HEK293T (cell line): Measurements from ENCODE around the gene GRIN3B.

Experiments used
- CTCF ChIA-PET: fragments of 350-600 bp; formaldehyde crosslinking; extraction: SDS; loops from one replicate; lab custom pipeline; 2021; ENCODE audit warnings: antibody characterized with exemption, inconsistent platforms; lab: Yijun Ruan, JAX
- POLR2A ChIA-PET: fragments of 350-600 bp; formaldehyde crosslinking; extraction: SDS; loops from one replicate; lab custom pipeline; 2020; ENCODE audit warnings: antibody characterized with exemption, inconsistent platforms; lab: Yijun Ruan, JAX
- DNase-seq: peaks from one replicate; pipeline ENCODE4 v3.0.0; 2012; ENCODE audit warnings: mixed read lengths; ENCODE audit errors: extremely low spot score
- ARNT ChIP-seq: fragments of 450-650 bp; IDR thresholded peaks from 2 replicates; pipeline ENCODE4 v1.6.1; 2017; ENCODE audit warnings: mild to moderate bottlenecking
- BHLHE40 ChIP-seq: fragments of 450-650 bp; IDR thresholded peaks from 2 replicates; pipeline ENCODE4 v1.6.1; 2016; ENCODE audit warnings: mild to moderate bottlenecking, moderate library complexity, borderline replicate concordance
- CTBP1 ChIP-seq: fragments of 450-650 bp; IDR thresholded peaks from 2 replicates; pipeline ENCODE4 v1.6.1; 2016; ENCODE audit warnings: borderline replicate concordance
- ELF4 ChIP-seq: fragments of 450-650 bp; IDR thresholded peaks from 2 replicates; pipeline ENCODE4 v1.6.1; 2017; ENCODE audit warnings: antibody characterized with exemption
- FOXA1 ChIP-seq: fragments of 450-650 bp; IDR thresholded peaks from 2 replicates; pipeline ENCODE4 v1.6.1; 2016; ENCODE audit warnings: mild to moderate bottlenecking
- FOXK2 ChIP-seq: fragments of 450-650 bp; IDR thresholded peaks from 2 replicates; pipeline ENCODE4 v1.6.1; 2016; ENCODE audit warnings: mild to moderate bottlenecking
- FOXM1 ChIP-seq: fragments of 450-650 bp; IDR thresholded peaks from 2 replicates; pipeline ENCODE4 v1.6.1; 2017; ENCODE audit warnings: mild to moderate bottlenecking, borderline replicate concordance
- HDGF ChIP-seq: fragments of 450-650 bp; IDR thresholded peaks from 2 replicates; pipeline ENCODE4 v1.6.1; 2017; ENCODE audit warnings: antibody characterized with exemption, borderline replicate concordance
- L3MBTL2 ChIP-seq: fragments of 450-650 bp; conservative IDR thresholded peaks from 2 replicates; pipeline ENCODE4 v1.6.1; 2016; ENCODE audit warnings: mild to moderate bottlenecking
- LEF1 ChIP-seq: fragments of 450-650 bp; IDR thresholded peaks from 2 replicates; pipeline ENCODE4 v1.6.1; 2017; ENCODE audit warnings: mild to moderate bottlenecking, borderline replicate concordance
- NFRKB ChIP-seq: fragments of 450-650 bp; IDR thresholded peaks from 2 replicates; pipeline ENCODE4 v1.6.1; 2016; ENCODE audit warnings: mild to moderate bottlenecking, moderate library complexity
- PKNOX1 ChIP-seq: fragments of 450-650 bp; IDR thresholded peaks from 2 replicates; pipeline ENCODE4 v1.6.1; 2016
- SP1 ChIP-seq: fragments of 450-650 bp; IDR thresholded peaks from 2 replicates; pipeline ENCODE4 v1.6.1; 2017
- SUZ12 ChIP-seq: fragments of 450-650 bp; IDR thresholded peaks from 2 replicates; pipeline ENCODE4 v1.6.1; 2016; ENCODE audit warnings: mild to moderate bottlenecking
- TARDBP ChIP-seq: fragments of 450-650 bp; IDR thresholded peaks from 2 replicates; pipeline ENCODE4 v1.6.1; 2016
- ZNF384 ChIP-seq: fragments of 450-650 bp; IDR thresholded peaks from 2 replicates; pipeline ENCODE4 v1.6.1; 2016

GRIN3B gene

GRCh38 chr19:1046117-1046626, 46.0 kb downstream of the GRIN3B start:
- ChIA-PET POLR2A (interaction anchor here (2.1 kb wide), 1 partner anchor 223 kb away, joined by 12 read pairs; the partner anchor contains the start of gene CIRBP), CTCF (no interaction called here)
- TF ChIP-seq FOXA1, result no peak
- no peak for TF ChIP-seq ARNT
- TF ChIP-seq TARDBP, result no peak
- TF ChIP-seq CTBP1, result no peak
- no peak for TF ChIP-seq L3MBTL2
- TF ChIP-seq ZNF384, result no peak
- no peak for TF ChIP-seq FOXK2
- TF ChIP-seq SUZ12, result no peak
- no peak for TF ChIP-seq HDGF
- no peak for TF ChIP-seq FOXM1
- TF ChIP-seq BHLHE40, result no peak
- no peak for TF ChIP-seq NFRKB
- no peak for TF ChIP-seq LEF1
- no peak for TF ChIP-seq ELF4
- no peak for TF ChIP-seq PKNOX1
- DNase-seq, result no peak

- CTCF ChIA-PET, result no interaction called here
- DNase-seq, result no peak
- no peak for TF ChIP-seq HDGF
- TF ChIP-seq TARDBP, result no peak
- no peak for TF ChIP-seq FOXA1
- TF ChIP-seq SUZ12, result no peak
- no peak for TF ChIP-seq BHLHE40
- TF ChIP-seq CTBP1, result no peak
- no peak for TF ChIP-seq ARNT
- no peak for TF ChIP-seq PKNOX1
- no peak for TF ChIP-seq SP1
- TF ChIP-seq NFRKB, result no peak
- TF ChIP-seq ZNF384, result no peak
- no peak for TF ChIP-seq FOXK2
- TF ChIP-seq FOXM1, result no peak
- POLR2A ChIA-PET, result no interaction called here
Measured at GRCh38 chr19:1046836-1047695, 46.8 kb downstream of the GRIN3B start.

GRCh38 chr19:1047696-1048147, 47.5 kb downstream of the GRIN3B start:
- TF ChIP-seq FOXK2 (no peak), CTBP1 (no peak), BHLHE40 (no peak), HDGF (no peak), PKNOX1 (no peak), SP1 (no peak), SUZ12 (no peak), LEF1 (no peak), NFRKB (no peak), FOXM1 (no peak), TARDBP (no peak)
- DNase-seq, result no peak
- CTCF ChIA-PET, result no interaction called here
- POLR2A ChIA-PET, result no interaction called here

- CTCF ChIA-PET, result no interaction called here
- DNase-seq, result no peak
- TF ChIP-seq TARDBP, result no peak
- TF ChIP-seq BHLHE40, result no peak
- TF ChIP-seq PKNOX1, result no peak
- no peak for TF ChIP-seq L3MBTL2
- no peak for TF ChIP-seq SUZ12
- no peak for TF ChIP-seq ELF4
- no peak for TF ChIP-seq ZNF384
- no peak for TF ChIP-seq LEF1
- no peak for TF ChIP-seq HDGF
- TF ChIP-seq NFRKB, result no peak
- no peak for TF ChIP-seq FOXM1
- no peak for TF ChIP-seq CTBP1
- no peak for TF ChIP-seq ARNT
- TF ChIP-seq SP1, result no peak
- no peak for TF ChIP-seq FOXK2
- no peak for TF ChIP-seq FOXA1
- POLR2A ChIA-PET, result no interaction called here
Measured at GRCh38 chr19:1049106-1049505, 48.9 kb downstream of the GRIN3B start.

GRCh38 chr19:1049800-1050199, 49.6 kb downstream of the GRIN3B start:
- ChIA-PET CTCF (no interaction called here), POLR2A (no interaction called here)
- TF ChIP-seq SP1, result no peak
- TF ChIP-seq TARDBP, result no peak
- no peak for TF ChIP-seq PKNOX1
- TF ChIP-seq FOXM1, result no peak
- no peak for TF ChIP-seq L3MBTL2
- no peak for TF ChIP-seq ELF4
- no peak for DNase-seq
